ENCODE data around the gene BPIFB1. TPM values are rescaled to one million over a fixed set of nuclear protein-coding genes. Genes with fewer than 3 reads are reported as not detected.

Gene BPIFB1
- total and polyA plus RNA-seq, 7 donors: not detected

GRCh38 chr20:33322456-33322855, 39.4 kb downstream of the BPIFB1 start:
- H3K36me3 ChIP-seq: no peaks in the 10 kb centered on the region

DNA sequence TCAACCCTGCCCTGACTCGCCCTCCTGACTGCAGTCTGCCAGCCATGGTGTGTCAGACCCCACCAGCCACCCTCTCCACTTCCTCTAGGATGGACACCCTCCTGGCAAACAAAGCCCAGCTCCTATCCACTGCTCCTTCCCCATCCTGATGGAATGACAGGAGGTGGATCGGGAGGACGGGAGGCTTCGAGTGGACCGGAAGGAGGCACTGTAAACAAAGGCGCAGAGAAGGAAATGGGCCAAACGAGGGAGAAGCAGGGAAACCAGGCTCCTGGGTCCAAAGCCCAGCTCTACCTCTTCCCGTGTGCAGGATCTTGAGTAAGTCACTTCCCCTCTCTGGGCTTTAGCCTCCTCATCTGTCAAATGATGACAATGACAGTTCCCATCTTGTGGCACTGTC, 40.2 kb downstream of the BPIFB1 start:
- intact Hi-C loops (cut with DNase I): no loop called here
- WGBS, 2 donors: 31 to 51% methylated on average over 8 of the region's 8 CpGs
- peaks cover 0 to 19% (median 0%) of the 10 kb centered on the region in 3 donors for H3K27me3 ChIP-seq

More at GRCh38 chr20:33322456-33322855, 39.4 kb downstream of the BPIFB1 start:
- DNase-seq: no peak
- TF ChIP-seq EP300 (IDR thresholded peaks at IDR 0.05): no peak
- no peak for TF ChIP-seq POLR2A (IDR thresholded peaks at IDR 0.05)
- TF ChIP-seq, protein P1, sequence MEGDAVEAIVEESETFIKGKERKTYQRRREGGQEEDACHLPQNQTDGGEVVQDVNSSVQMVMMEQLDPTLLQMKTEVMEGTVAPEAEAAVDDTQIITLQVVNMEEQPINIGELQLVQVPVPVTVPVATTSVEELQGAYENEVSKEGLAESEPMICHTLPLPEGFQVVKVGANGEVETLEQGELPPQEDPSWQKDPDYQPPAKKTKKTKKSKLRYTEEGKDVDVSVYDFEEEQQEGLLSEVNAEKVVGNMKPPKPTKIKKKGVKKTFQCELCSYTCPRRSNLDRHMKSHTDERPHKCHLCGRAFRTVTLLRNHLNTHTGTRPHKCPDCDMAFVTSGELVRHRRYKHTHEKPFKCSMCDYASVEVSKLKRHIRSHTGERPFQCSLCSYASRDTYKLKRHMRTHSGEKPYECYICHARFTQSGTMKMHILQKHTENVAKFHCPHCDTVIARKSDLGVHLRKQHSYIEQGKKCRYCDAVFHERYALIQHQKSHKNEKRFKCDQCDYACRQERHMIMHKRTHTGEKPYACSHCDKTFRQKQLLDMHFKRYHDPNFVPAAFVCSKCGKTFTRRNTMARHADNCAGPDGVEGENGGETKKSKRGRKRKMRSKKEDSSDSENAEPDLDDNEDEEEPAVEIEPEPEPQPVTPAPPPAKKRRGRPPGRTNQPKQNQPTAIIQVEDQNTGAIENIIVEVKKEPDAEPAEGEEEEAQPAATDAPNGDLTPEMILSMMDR (IDR thresholded peaks at IDR 0.05): no peak
- TF ChIP-seq POLR2AphosphoS5 (IDR thresholded peaks at IDR 0.05): no peak
- Histone ChIP-seq H3K27ac (no peak overlapping the region), H3K4me1 (no peaks in the 10 kb centered on the region), H3K4me3 (no peak overlapping the region), H3K27me3 (peaks cover 0 to 19% (median 0%) of the 10 kb centered on the region in 3 donors), H3K9me3 (no peaks in the 10 kb centered on the region)
- WGBS, 2 donors: 40 to 50% methylated on average over 3 of the region's 3 CpGs
- intact Hi-C loops (cut with DNase I): no loop called here

GRCh38 chr20:33325350-33325749, 42.3 kb downstream of the BPIFB1 start:
- Histone ChIP-seq H3K27me3 (peaks cover 0 to 21% (median 0%) of the 10 kb centered on the region in 3 donors), H3K27ac (no peak overlapping the region), H3K9me3 (no peaks in the 10 kb centered on the region), H3K4me3 (no peak overlapping the region), H3K4me1 (no peaks in the 10 kb centered on the region), H3K36me3 (no peaks in the 10 kb centered on the region)
- intact Hi-C loops (cut with DNase I): no loop called here
- TF ChIP-seq, protein P1 (IDR thresholded peaks at IDR 0.05): no peak
- no peak for TF ChIP-seq EP300 (IDR thresholded peaks at IDR 0.05)
- TF ChIP-seq POLR2AphosphoS5 (IDR thresholded peaks at IDR 0.05): no peak
- no peak for TF ChIP-seq POLR2A (IDR thresholded peaks at IDR 0.05)
- no peak for DNase-seq
- 83 to 93% methylated on average over 2 of the region's 2 CpGs for WGBS, 2 donors

More for the DNA sequence above, 40.2 kb downstream of the BPIFB1 start:
- Histone ChIP-seq H3K9me3 (no peaks in the 10 kb centered on the region), H3K4me3 (no peak overlapping the region), H3K27ac (no peak overlapping the region), H3K36me3 (no peaks in the 10 kb centered on the region), H3K4me1 (no peaks in the 10 kb centered on the region)
- no peak for DNase-seq
- TF ChIP-seq POLR2AphosphoS5 (IDR thresholded peaks at IDR 0.05) (no peak), EP300 (IDR thresholded peaks at IDR 0.05) (no peak)

GRCh38 chr20:33328157-33329137, 45.4 kb downstream of the BPIFB1 start:
- 58 to 73% methylated on average over 23 of the region's 23 CpGs for WGBS, 2 donors
- DNase-seq: no peak
- Histone ChIP-seq H3K27me3 (peaks cover 0 to 11% (median 0%) of the 10 kb centered on the region in 3 donors), H3K36me3 (no peaks in the 10 kb centered on the region), H3K27ac (no peak overlapping the region), H3K4me1 (no peaks in the 10 kb centered on the region), H3K4me3 (no peak overlapping the region), H3K9me3 (no peaks in the 10 kb centered on the region)
- no peak for TF ChIP-seq POLR2AphosphoS5 (IDR thresholded peaks at IDR 0.05)
- no peak for TF ChIP-seq EP300 (IDR thresholded peaks at IDR 0.05)
- intact Hi-C loops (cut with DNase I): no loop called here

GRCh38 chr20:33332905-33333456, 50.0 kb downstream of the BPIFB1 start:
- no peaks in the 10 kb centered on the region for H3K36me3 ChIP-seq
- no peak overlapping the region for H3K4me3 ChIP-seq
- H3K4me1 ChIP-seq: no peaks in the 10 kb centered on the region
- H3K27ac ChIP-seq: no peak overlapping the region
- 31 to 68% methylated on average over 20 of the region's 20 CpGs for WGBS, 2 donors
- no peak for DNase-seq
- peaks cover 0 to 2% (median 0%) of the 10 kb centered on the region in 3 donors for H3K27me3 ChIP-seq
- intact Hi-C loops (cut with DNase I): no loop called here
- H3K9me3 ChIP-seq: no peaks in the 10 kb centered on the region
- TF ChIP-seq POLR2A (IDR thresholded peaks at IDR 0.05) (no peak), POLR2AphosphoS5 (IDR thresholded peaks at IDR 0.05) (no peak), EP300 (IDR thresholded peaks at IDR 0.05) (no peak)
- TF ChIP-seq, protein P1 (IDR thresholded peaks at IDR 0.05): no peak

All from sigmoid colon (tissue), 7 donors.